IPS-11a (cell line): ENCODE data around the gene DMAC2.
"Not testable (repeated sequence)": the region's sequence is repeated elsewhere in the genome, so short reads cannot be mapped to it uniquely, and the experiment has no call there.

Source experiments
- H3K4me3 ChIP-seq: one replicate; pipeline ENCODE4 v1.5.1; 2013; ENCODE audit warnings: low read depth, low read length, control low read depth

DMAC2 gene

DNA sequence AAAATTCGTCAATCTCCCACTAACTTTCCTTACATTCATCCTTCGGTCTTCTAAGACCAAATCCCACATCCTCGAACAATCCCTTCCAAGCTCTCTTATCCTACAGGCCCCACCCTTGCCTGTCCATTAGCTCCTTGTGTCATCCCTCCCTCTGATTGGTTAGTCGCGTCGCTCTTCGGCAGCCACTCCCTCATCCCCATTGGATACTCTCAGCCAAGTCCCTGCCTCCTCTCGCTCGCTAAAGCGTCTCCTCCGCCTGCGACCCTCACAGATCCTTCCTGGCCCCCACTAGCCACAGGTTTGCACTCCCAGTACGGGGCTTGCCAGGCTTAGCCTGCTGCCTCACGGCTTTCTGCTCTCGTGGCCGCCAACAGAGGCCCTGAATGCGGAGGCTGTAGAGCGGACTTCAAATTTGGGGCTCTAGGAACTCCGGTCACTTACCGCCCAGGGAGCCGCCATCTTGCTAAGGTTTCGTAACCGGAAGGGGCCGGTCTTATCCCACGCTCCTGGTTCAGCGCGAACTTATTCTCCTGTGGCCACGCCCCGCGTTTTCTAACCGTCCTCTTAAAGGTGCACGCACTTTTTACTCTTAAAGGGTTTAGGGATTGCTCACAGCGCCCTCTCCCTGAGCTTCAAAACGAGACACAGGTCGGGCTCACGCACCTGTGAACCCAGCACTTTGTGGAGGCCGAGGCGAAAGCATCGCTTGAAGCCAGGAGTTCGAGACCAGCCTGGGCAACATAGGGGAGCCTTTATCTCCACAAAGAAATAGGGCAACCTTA lies at the start of gene DMAC2:
Gene DMAC2 (minus strand): TSS at position 472 of the 782 bp plus-strand sequence. CDS start 13 bp downstream, at position 459.
- H3K4me3 ChIP-seq = peak within 1 kb of the TSS; percentile 91

DNA sequence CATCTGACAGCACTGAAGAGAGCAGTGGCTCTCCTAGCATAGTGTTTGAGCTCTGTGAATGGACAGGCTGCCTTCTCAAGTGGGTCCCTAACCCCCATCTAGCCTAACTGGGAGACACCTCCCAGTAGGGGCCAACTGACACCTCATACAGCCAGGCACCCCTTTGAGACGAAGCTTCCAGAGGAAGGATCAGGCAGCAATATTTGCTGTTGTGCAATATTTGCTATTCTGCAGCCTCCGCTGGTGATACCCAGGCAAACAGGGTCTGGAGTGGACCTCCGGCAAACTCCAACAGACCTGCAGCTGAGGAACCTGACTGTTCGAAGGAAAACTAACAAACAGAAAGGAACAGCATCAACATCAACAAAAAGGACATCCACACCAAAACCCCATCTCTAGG lies 47.2 kb upstream of the DMAC2 start:
- H3K4me3 ChIP-seq = not testable (repeated sequence)

DNA sequence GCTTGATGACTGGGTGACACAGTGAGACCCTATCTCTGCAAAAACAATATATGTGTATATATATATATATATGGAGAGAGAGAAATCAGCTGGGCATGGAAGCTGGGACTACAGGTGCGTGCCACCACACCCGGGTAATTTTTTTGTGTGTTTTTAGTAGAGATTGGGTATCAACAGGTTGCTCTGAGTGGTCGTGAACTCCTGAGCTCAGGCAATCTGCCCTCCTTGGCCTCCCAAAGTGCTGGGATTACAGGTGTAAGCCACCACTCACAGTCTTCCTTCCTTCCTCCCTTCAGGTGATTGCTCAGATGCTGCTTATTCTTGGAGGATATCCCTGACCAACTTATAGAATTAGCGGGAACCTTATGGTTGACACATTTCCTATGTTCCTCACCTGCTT lies 45.1 kb upstream of the DMAC2 start:
- no peak overlapping the region for H3K4me3 ChIP-seq

DNA sequence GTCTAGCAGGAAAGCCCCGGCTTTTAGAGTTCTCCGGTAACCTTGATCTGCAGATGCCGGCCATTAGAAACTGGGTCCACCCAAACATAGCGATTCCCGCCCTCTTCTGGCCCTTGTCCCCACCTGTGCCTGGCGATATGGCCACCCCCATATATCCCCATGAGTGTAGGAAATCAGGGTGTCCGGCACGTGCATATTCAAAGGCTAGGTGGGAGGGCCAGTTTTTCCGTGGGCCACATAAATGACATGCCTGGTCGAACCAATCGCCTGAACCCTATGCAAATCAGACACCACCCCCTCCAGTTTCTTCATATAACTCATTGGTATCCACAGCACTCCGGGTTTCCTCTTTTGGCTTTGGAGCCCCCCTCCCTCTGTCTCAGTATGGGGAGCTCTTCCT lies 40.6 kb upstream of the DMAC2 start:
- no peak overlapping the region for H3K4me3 ChIP-seq

DNA sequence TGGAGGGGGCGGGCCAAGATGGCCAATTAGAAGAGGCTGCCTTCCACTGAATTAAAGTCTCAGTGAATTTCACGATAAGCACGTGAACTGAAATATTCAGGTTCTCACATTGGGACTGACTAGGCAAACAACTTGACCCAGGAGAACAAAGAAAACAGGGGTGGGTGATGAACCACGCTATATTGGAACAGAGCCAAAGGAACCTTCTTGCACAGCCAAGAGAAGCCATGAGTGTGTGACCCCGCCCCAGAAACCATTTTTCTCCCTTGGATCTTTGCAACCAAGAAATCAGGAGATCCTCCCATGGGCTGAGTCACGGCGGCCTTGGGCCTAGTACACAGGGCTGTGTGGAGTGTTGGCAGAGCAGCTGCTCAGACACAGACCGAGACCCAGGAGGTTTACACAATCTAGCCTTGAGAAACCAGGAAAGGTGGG lies 40.1 kb upstream of the DMAC2 start:
- no peak overlapping the region for H3K4me3 ChIP-seq

DNA sequence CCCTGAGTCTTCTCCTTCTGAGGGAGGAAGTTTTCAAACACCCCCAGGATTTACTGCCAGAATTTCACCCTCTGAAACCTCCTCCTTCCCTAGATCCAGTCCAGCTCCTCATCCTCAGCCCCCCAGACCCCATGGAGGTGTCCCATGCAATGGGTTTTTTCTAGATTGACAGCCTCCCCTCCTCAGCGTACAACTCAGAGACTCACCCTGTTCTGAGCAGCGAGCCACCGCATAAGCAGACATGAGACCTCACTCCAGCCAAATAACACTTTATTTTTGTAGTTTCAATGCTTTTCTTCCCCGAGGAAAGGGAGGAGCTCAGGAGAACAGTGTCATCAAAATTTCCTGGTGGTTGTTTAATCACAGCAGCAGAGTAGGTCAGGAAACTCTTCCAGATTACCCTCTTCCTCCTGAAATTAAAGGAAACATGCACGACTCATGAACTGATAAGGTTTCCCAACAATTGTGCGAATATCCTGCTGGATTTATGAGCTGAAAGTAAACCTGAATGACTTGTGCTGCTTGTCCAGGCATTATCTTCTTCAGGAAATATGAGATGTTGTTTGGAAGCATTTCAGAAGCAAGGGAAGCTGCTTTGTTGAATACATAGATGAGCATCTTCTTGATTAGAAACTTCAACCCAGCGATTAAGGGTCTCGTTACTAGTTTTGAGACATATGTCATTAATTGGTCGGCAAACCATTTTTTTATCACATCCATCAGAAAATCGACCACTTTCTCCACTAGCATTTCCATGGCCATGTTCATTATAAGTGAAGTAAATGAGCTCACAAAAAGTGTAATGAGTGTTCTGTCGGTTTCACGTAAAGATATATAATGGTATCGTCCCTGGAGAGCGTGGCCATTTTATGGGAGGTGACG lies 39.4 kb upstream of the DMAC2 start:
- no peak overlapping the region for H3K4me3 ChIP-seq

DNA sequence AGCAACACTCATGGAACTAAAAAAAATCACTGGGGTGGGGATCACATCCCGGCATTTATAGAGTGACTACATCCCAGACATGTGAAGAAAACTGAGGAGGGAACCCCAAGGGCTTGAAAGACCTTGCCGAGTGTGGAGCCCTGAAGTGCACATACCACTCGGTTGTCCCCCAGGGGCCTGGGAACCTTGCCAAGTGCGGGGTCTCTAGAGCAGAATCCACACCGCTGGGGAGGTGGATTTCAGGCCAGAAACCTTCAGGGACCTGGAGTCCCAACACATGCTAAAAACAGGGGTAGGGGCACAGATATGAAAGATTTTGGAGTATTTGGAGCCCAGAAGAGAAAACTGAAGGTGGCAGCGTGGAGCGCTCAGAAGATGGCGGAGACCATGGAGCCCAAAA lies 38.5 kb upstream of the DMAC2 start:
- H3K4me3 ChIP-seq = no peak overlapping the region

DNA sequence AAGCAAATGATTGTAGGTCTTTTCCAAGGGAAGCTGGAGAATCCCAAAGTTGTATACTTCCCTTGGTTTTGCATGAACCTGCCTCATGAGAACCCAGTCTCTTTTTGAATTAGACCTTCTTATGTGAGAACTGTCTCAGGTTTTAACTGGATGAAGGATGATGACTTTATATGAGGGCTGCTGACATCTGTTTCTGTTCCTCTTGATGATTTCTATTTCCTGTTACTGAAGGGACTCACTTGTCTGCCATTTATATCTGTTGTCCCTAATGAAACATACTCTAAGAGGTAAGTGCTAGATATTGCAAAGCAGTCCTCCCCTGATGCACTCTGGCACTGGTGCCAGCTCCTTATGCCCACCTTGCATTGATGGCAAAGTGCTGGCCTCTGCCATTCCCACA lies 36.9 kb upstream of the DMAC2 start:
- H3K4me3 ChIP-seq = no peak overlapping the region

DNA sequence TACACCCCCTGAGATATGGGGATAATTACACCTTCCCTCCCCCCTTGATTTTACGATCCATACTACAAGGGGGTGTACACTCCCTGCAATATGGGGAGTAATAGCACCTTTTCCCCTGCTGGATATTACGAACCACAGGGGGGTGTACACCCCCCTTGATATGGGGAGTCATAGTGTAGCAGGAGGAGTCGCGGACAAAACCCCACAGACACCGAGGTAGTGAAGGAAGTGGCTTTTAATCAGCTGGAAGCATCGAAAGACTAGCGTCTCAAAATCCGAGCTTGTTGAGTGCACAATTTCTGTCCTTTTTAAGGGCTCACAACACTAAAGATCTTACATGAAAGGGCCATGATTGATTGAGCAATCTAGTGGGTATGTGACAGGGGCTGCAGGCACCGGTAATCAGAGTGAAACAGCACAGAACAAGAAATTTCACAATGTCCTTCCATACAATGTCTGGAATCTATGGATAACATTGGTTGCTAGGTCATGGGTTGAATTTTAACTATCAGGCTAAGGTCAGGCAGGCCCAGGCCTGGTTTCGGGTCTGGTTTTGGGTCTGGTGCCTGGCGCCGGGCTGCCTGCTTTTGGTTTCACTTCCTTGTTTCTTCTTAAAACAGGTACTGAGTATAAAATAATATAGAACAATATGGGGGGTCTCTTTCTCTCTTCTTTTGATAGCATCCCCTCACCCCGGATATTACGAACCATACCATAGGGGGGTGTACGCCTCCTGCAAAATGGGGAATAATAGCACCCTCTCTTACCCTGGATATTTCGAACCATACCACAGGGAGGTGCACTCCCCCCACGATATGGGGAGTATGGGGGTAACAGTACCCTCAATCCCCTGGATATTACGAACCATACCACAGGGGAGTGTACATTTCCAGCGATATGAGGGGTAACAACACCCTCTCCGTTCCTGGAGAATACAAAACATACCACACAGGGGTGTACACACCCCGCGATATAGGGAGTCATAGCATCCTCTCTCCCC lies 23.8 kb upstream of the DMAC2 start:
- not testable (repeated sequence) for H3K4me3 ChIP-seq

DNA sequence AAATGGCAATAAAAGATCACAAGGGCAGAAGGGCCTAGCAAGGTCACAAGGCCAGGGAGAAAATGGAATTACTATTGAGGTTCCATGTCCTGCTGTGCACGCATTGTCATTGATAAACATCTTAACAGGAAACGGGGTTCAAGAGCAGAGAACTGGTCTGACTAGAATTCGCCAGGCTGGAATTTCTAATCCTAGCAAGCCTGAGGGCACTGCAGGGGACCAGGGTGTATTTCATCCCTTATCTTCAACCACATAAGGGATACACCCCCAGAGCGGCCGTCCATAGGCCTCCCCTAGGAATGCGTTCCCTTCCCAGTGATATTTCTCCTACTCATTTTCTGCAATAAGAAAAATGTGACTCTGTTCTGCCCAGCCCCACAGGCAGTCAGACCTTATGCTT lies 22.8 kb upstream of the DMAC2 start:
- no peak overlapping the region for H3K4me3 ChIP-seq

DNA sequence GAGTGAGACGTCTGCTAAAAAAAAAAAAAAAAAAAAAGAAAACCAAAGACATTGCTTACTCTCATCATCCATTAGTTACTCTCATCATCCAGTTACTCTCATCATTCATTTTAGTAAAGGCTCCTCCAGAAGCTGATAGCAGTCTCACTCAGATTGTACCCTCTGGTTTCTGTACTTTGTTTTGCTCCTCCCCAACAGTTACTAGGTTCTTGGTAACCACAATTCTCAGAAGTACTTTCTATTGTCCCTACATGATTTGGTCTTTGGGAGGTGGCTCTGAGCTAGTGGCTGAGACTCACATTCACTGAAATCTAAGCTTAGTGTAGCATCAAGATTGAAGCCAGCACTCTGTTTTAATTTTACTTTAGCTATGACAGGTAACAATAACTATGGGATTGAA lies 17.5 kb upstream of the DMAC2 start:
- H3K4me3 ChIP-seq = no peak overlapping the region

DNA sequence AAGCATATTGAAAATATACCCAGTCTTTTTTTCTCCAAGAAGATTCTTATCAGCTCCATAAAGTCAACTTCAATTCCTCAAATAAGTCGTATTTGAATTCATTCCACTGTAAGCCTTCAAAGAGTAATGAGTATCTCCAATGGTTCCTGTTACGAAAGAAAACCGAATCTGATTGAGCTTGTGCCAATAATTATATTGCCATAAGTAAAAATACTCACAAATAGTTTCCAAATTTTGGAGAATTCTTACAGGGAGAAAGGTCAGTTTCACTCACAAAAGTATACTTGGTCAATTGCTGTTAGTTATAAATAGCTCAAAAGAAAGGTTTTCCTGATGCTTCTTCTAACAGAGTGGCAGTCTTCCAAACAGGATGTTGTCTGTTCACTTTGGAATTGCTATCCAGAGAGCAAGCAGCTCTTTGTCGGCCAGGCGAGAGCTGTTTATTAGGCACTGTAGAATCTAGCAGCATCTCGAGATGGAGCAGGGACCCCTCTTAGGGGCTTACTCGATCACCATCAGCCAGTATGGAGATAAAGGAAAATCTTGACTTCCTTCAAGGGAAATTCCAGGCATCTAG lies 16.7 kb upstream of the DMAC2 start:
- no peak overlapping the region for H3K4me3 ChIP-seq

DNA sequence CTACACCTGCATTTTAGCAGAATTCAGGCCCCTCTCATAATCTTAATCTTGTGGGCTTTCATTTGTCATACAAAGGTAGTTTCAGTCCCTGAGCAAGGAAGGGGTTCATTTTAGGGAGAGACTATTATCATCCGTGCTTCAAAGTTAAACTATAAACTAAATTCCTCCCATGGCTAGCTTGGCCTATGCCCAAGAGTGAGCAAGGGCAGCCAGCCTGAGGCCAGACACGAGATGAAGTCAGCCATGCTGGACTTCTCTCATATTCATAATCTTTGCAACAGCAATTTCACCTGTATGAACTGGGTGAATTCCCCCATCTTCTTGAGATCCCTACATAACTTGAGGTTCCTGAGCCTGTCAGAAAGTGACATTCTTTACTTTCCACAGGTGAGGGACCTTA lies 16.2 kb upstream of the DMAC2 start:
- no peak overlapping the region for H3K4me3 ChIP-seq

DNA sequence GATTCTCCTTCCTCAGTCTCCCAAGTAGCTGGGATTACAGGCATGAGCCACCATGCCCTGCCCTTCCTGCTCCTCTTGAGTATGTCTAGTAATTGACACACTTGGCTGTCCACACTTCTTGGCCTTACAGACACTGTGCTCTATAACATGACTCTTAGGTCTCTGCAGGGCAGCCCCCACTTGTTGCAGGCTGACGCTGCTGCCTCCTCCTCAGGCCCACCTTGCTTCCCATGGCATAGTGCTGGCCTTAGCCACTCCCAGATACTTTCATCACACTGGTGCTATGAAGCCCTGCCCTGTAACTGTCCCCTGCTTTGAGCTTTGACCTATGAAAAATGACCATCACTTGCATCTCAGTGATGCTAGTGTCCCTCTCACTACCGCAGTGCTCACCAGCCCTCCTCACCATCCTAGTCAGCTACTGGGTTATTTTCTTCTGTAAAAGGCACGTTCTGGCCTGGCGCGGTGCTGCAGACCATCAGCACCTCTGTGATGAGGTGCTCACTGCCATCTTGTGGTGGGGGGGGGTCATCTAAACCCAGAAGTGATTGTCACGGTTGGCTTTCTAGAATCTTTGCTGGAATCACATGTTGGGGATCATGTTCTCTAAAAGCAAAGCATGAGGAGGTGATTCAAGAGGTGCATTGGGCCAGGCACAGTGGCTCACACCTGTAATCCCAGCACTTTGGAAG lies 13.0 kb upstream of the DMAC2 start:
- H3K4me3 ChIP-seq = no peak overlapping the region

DNA sequence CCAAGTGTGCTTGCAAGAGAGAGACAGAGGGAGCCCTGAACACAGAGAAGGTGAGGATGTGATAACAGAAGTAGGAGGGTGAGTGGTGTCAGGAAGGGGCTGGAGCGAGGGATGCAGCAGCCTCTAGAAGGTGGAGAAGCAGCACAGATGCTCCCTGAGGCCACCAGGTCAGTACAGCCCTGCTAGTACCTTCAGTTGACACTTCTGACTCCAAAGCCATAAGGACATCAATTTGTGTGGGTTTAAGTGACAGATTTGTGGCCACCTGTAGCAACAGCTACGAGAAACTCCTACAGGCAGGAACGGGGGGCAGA lies 10.1 kb upstream of the DMAC2 start:
- H3K4me3 ChIP-seq = no peak overlapping the region

DNA sequence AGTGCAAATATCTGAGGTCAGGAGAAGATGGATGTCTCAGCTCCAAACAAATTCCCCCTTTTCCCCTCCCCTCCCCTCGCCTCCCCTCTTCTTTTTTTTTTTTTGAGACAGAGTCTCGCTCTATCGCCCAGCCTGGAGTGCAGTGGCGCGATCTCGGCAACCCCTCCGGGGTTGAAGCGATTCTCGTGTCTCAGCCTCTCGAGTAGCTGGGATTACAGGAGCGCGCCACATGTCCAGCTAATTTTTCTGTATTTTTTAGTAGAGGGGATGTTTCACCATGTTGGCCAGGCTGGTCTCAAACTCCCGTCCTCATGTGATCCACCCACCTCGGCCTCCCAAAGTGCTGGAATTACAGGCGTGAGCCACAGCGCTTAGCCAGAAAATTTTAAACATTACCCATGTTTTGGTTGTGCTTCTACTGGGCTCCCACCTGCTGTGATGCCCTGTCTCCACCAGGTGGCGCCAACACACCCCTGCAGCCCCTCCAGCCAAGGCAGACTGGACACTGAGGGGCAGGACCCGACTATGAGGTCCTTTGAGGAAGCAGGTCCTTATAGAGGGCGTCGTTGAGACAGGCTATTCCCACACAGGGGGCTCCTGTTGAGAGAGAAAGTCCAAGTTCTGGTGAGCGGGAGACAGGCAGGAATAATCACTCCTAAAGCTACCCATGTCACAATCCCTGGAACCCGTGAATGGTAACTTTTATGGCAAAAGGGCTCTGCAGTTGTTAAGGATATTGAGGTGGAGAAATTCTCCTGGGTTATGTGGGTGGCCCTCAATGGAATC lies 9.6 kb upstream of the DMAC2 start:
- H3K4me3 ChIP-seq = no peak overlapping the region

DNA sequence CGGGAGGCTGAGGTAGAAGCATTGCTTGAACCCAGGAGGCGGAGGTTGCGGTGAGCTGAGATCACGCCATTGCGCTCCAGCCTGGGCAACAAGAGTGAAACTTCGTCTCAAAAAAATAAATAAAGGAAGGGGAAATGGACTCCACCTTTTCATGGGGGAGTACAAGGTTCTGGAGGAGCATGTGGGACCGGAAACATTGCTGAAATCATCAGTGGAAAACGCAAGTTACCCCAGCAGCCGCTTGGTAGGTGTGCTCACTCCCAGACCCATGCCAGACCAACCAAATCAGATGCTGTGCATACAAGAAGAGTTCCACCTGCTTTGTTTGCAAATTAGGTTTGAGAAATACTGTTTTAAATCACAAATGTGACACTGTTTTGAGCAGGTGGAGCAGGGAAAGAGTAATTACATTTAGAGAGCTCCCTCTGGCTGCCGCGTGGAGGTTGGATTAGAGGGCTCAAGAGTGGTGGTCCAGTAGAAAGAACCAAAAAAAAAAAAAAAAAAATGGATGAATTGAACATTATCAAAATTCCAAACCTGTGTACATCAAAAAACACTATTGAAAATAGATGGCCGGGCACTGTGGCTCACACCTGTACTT lies 8.1 kb upstream of the DMAC2 start:
- no peak overlapping the region for H3K4me3 ChIP-seq

DNA sequence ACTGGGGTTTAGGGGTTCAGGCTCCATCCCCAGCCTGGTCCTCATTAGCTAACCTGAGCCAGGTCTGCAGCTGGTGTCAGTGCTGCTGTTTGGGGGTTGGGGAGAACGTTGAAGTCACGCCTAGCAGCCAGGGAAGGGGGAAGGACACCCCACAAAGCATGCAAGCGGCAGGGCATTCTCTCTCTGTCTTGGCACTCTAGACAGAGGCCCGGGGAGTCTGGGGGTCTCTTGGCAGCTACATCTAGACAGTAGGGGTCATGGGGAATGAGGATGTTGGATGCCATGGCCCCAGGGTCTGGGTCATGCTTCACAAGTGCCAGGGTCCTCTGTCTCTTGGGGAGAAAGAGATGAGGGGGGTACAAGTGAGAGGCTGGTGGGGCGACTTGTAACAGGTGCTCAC lies 5.9 kb upstream of the DMAC2 start:
- H3K4me3 ChIP-seq = no peak overlapping the region
